Measurements from ENCODE around the gene ACAD9. TPM values are rescaled to one million over a fixed set of nuclear protein-coding genes. Genes with fewer than 3 reads are reported as not detected.

ACAD9 gene
- total and polyA plus RNA-seq, 10 of the 15 experiments (the other 5 are each of a cell fraction or from before 2014, with no cell fraction given), result 12.7 to 63.1 (median 43.7) TPM

- Histone ChIP-seq H2AFZ (ENCODE audit: control insufficient read depth, low read depth, low read length) (no peak overlapping the region), H3K27ac (ENCODE audit: control insufficient read depth, insufficient read depth) (no peak overlapping the region), H3K9me3 (replicated peaks; ENCODE audit: control insufficient read depth, insufficient read depth, low read length) (no peaks in the 10 kb centered on the region), H3K36me3 (ENCODE audit: control insufficient read depth in 2 of 2, insufficient read depth in 2 of 2, low read length in 1 of 2) (peaks cover 0 to 2% of the 10 kb centered on the region in 2 experiments; a peak in 3 of 4 replicates), H3K27me3 (replicated peaks in 1 of 2; ENCODE audit: control insufficient read depth in 2 of 2, insufficient read depth in 2 of 2, low read length in 1 of 2) (no peaks in the 10 kb centered on the region), H3K4me2 (ENCODE audit: control insufficient read depth, insufficient read depth) (no peak overlapping the region), H3K4me1 (ENCODE audit: control insufficient read depth, insufficient read depth, low read length) (peaks cover 8% of the 10 kb centered on the region), H4K20me1 (ENCODE audit: control insufficient read depth, insufficient read depth) (no peaks in the 10 kb centered on the region), H3K9ac (ENCODE audit: control insufficient read depth, insufficient read depth, low read length) (no peak overlapping the region), H3K4me3 (no peak overlapping the region), H3K79me2 (ENCODE audit: control insufficient read depth, insufficient read depth, low read length) (peaks cover 36% of the 10 kb centered on the region)
- RAD21 ChIA-PET (ENCODE audit: unreplicated experiment), result no interaction called here
- intact Hi-C loops (cut with micrococcal nuclease; ENCODE audit: unreplicated experiment) (no loop called here), in situ Hi-C loops (cut with MboI) (no loop called here)
- 100% methylated on average over 1 of the region's 1 CpG for WGBS (ENCODE audit: insufficient coverage, insufficient replicate concordance, low lambda C conversion rate, missing lambda C conversion rate)
- DNase-seq (ENCODE audit: low read depth, low spot score) (no peak), FAIRE-seq (no peak), ATAC-seq (peak; percentile 41)
- no TSS peak for BruUV-seq (replicated peaks)
- TF ChIP-seq BHLHE40 (IDR thresholded peaks at IDR 0.05; ENCODE audit: borderline replicate concordance in 1 of 2, low read depth in 2 of 2, low read length in 1 of 2) (no peak), USF2 (IDR thresholded peaks at IDR 0.05; ENCODE audit: borderline replicate concordance, low read depth, low read length) (no peak), CTCF (IDR thresholded peaks at IDR 0.05 in 2 of 3, conservative IDR thresholded peaks at IDR 0.05 in 1 of 3; ENCODE audit: control insufficient read depth in 2 of 3, extremely low read depth in 1 of 3, insufficient read depth in 1 of 3, low read depth in 3 of 3, low read length in 3 of 3) (no peak), ELK1 (IDR thresholded peaks at IDR 0.05; ENCODE audit: low read depth, low read length) (no peak), GATAD2B (conservative IDR thresholded peaks at IDR 0.05; ENCODE audit: low read depth) (no peak), TCF12 (IDR thresholded peaks at IDR 0.05; ENCODE audit: low read depth, low read length) (no peak), KDM1A (IDR thresholded peaks at IDR 0.05; ENCODE audit: borderline replicate concordance) (no peak), SIX5 (IDR thresholded peaks at IDR 0.05; ENCODE audit: low read depth, low read length, severe bottlenecking) (no peak), SUZ12 (IDR thresholded peaks at IDR 0.05; ENCODE audit: unreplicated experiment) (no peak)
- CTCF ChIA-PET, result interaction anchor here (1.3 to 1.6 kb wide), 2 partner anchors 10 to 204 kb away, joined by 3 to 4 read pairs; no protein-coding TSS in a partner anchor
- POLR2A ChIA-PET, result no interaction called here
- SMC1A ChIA-PET (ENCODE audit: uncharacterized antibody, unreplicated experiment), result no interaction called here
Observed at GRCh38 chr3:128884992-128885391, 5.6 kb downstream of the ACAD9 start.

Data from GM12878 (cell line).